Measurements from ENCODE around the gene DAW1. TPM values are rescaled to one million over a fixed set of nuclear protein-coding genes. Genes with fewer than 3 reads are reported as not detected.

Gene DAW1
- total and polyA plus RNA-seq, 10 of the 15 experiments (the other 5 are each of a cell fraction or from before 2014, with no cell fraction given): 0.04 TPM; not detected in 9

DNA sequence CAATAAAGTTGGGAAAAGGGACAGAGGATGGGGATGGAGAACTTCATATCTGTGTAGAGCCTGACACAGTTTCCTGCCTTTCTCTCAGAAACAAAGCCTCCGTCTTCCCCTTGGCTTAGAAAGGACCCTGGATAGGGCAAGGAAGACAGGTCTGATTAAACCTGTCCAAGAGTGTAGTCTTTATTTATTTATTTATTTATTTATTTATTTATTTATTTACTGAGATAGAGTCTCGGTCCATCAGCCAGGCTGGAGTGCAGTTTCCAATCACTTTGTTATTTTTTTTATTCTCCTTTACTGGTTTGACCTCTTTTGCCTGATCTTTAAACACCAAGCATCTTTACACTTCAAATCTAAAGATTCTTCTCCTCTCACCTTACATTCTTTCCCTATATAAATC, 47.5 kb upstream of the DAW1 start (continued):
- TF ChIP-seq, protein P1, sequence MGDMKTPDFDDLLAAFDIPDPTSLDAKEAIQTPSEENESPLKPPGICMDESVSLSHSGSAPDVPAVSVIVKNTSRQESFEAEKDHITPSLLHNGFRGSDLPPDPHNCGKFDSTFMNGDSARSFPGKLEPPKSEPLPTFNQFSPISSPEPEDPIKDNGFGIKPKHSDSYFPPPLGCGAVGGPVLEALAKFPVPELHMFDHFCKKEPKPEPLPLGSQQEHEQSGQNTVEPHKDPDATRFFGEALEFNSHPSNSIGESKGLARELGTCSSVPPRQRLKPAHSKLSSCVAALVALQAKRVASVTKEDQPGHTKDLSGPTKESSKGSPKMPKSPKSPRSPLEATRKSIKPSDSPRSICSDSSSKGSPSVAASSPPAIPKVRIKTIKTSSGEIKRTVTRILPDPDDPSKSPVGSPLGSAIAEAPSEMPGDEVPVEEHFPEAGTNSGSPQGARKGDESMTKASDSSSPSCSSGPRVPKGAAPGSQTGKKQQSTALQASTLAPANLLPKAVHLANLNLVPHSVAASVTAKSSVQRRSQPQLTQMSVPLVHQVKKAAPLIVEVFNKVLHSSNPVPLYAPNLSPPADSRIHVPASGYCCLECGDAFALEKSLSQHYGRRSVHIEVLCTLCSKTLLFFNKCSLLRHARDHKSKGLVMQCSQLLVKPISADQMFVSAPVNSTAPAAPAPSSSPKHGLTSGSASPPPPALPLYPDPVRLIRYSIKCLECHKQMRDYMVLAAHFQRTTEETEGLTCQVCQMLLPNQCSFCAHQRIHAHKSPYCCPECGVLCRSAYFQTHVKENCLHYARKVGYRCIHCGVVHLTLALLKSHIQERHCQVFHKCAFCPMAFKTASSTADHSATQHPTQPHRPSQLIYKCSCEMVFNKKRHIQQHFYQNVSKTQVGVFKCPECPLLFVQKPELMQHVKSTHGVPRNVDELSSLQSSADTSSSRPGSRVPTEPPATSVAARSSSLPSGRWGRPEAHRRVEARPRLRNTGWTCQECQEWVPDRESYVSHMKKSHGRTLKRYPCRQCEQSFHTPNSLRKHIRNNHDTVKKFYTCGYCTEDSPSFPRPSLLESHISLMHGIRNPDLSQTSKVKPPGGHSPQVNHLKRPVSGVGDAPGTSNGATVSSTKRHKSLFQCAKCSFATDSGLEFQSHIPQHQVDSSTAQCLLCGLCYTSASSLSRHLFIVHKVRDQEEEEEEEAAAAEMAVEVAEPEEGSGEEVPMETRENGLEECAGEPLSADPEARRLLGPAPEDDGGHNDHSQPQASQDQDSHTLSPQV (IDR thresholded peaks at IDR 0.05): no peak

DNA sequence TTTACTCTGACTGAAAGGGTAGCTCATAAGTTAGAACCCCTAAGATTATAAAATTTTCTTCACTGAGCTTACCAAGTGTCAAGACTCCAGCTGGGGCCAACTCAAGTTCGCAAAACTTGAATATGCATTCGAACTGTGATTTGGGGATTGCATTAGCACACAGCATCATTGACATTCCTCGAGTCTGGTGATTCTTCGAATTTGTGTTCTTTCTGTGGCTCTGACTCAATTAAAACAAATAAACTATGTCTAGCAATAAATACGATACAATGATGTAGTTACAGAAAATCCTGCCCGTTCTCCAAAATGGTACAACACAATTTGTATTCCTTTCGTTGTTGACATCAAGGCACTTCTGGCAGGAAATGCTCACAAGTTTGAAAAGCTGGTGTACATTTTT, 46.7 kb upstream of the DAW1 start:
- no peak overlapping the region for H3K27ac ChIP-seq (ENCODE audit: control insufficient read depth, insufficient read depth)
- H2AFZ ChIP-seq (ENCODE audit: control insufficient read depth, low read depth, low read length): no peak overlapping the region
- SMC1A ChIA-PET (ENCODE audit: uncharacterized antibody, unreplicated experiment): no interaction called here
- no TSS peak for BruUV-seq (replicated peaks)
- TF ChIP-seq ZNF217 (IDR thresholded peaks at IDR 0.05) (no peak), CBX3 (IDR thresholded peaks at IDR 0.05; ENCODE audit: borderline replicate concordance, low read depth) (no peak), ZNF622 (IDR thresholded peaks at IDR 0.05) (no peak), MTA3 (IDR thresholded peaks at IDR 0.05; ENCODE audit: borderline replicate concordance, low read length) (no peak), ETV6 (conservative IDR thresholded peaks at IDR 0.05 in 1 of 2, IDR thresholded peaks at IDR 0.05 in 1 of 2; ENCODE audit: borderline replicate concordance in 1 of 2, low read depth in 1 of 2) (no peak), HDAC2 (IDR thresholded peaks at IDR 0.05) (no peak), MYB (IDR thresholded peaks at IDR 0.05; ENCODE audit: borderline replicate concordance, low read depth, low read length) (no peak), IKZF1 (conservative IDR thresholded peaks at IDR 0.05) (no peak), PAX8 (IDR thresholded peaks at IDR 0.05) (no peak), KDM1A (IDR thresholded peaks at IDR 0.05; ENCODE audit: borderline replicate concordance) (no peak), CREB1 (IDR thresholded peaks at IDR 0.05; ENCODE audit: low read depth) (no peak)
- TF ChIP-seq, protein P2, sequence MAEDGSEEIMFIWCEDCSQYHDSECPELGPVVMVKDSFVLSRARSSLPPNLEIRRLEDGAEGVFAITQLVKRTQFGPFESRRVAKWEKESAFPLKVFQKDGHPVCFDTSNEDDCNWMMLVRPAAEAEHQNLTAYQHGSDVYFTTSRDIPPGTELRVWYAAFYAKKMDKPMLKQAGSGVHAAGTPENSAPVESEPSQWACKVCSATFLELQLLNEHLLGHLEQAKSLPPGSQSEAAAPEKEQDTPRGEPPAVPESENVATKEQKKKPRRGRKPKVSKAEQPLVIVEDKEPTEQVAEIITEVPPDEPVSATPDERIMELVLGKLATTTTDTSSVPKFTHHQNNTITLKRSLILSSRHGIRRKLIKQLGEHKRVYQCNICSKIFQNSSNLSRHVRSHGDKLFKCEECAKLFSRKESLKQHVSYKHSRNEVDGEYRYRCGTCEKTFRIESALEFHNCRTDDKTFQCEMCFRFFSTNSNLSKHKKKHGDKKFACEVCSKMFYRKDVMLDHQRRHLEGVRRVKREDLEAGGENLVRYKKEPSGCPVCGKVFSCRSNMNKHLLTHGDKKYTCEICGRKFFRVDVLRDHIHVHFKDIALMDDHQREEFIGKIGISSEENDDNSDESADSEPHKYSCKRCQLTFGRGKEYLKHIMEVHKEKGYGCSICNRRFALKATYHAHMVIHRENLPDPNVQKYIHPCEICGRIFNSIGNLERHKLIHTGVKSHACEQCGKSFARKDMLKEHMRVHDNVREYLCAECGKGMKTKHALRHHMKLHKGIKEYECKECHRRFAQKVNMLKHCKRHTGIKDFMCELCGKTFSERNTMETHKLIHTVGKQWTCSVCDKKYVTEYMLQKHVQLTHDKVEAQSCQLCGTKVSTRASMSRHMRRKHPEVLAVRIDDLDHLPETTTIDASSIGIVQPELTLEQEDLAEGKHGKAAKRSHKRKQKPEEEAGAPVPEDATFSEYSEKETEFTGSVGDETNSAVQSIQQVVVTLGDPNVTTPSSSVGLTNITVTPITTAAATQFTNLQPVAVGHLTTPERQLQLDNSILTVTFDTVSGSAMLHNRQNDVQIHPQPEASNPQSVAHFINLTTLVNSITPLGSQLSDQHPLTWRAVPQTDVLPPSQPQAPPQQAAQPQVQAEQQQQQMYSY (CRISPR knock-in tag; IDR thresholded peaks at IDR 0.05): no peak
- H3K79me2 ChIP-seq (ENCODE audit: control insufficient read depth, insufficient read depth, low read length): no peaks in the 10 kb centered on the region
- no peaks in the 10 kb centered on the region for H3K9me3 ChIP-seq (replicated peaks; ENCODE audit: control insufficient read depth, insufficient read depth, low read length)
- in situ Hi-C loops (cut with MboI) (no loop called here), intact Hi-C loops (cut with micrococcal nuclease; ENCODE audit: unreplicated experiment) (no loop called here)
- H3K36me3 ChIP-seq (ENCODE audit: control insufficient read depth in 2 of 2, insufficient read depth in 2 of 2, low read length in 1 of 2): no peaks in the 10 kb centered on the region
- CTCF ChIA-PET: no interaction called here
- RAD21 ChIA-PET (ENCODE audit: unreplicated experiment): interaction anchor here (0.9 kb wide), 1 partner anchor 11 kb away, joined by 3 read pairs; no protein-coding TSS in a partner anchor
- H3K4me1 ChIP-seq (ENCODE audit: control insufficient read depth, insufficient read depth, low read length): no peaks in the 10 kb centered on the region
- FAIRE-seq: no peak
- no peaks in the 10 kb centered on the region for H3K27me3 ChIP-seq (replicated peaks in 1 of 2; ENCODE audit: control insufficient read depth in 2 of 2, insufficient read depth in 2 of 2, low read length in 1 of 2)
- H3K9ac ChIP-seq (ENCODE audit: control insufficient read depth, insufficient read depth, low read length): no peak overlapping the region
- no peak for DNase-seq (ENCODE audit: low read depth, low spot score)
- 56% methylated on average over 7 of the region's 7 CpGs for WGBS (ENCODE audit: insufficient coverage, insufficient replicate concordance, low lambda C conversion rate, missing lambda C conversion rate)
- no peak overlapping the region for H3K4me2 ChIP-seq (ENCODE audit: control insufficient read depth, insufficient read depth)
- no peak overlapping the region for H3K4me3 ChIP-seq
- POLR2A ChIA-PET: interaction anchor here (1.3 kb wide), 1 partner anchor 31 kb away, joined by 3 read pairs; no protein-coding TSS in a partner anchor
- no peaks in the 10 kb centered on the region for H4K20me1 ChIP-seq (ENCODE audit: control insufficient read depth, insufficient read depth)
- no peak for ATAC-seq

Measured in GM12878 (cell line).